IMR-90 (cell line): Measurements from ENCODE around the gene F11. TPM values are rescaled to one million over a fixed set of nuclear protein-coding genes. Genes with fewer than 3 reads are reported as not detected.

Source experiments
- ATAC-seq: fragments of 200-7000 bp; cut with Tn5 transposase; 2 replicates; pipeline ENCODE4 v1.9.1; 2020; ENCODE audit warnings: low read depth, mild to moderate bottlenecking, moderate library complexity
- BruUV-seq: library from RNA; stranded (reverse); fragments of 400-500 nt; replicated peaks from 2 replicates; lab custom pipeline; 2021; lab: Mats Ljungman, UMichigan
- CTCF ChIA-PET: fragments of 300-600 bp; formaldehyde crosslinking; extraction: SDS; loops from one replicate; lab custom pipeline; 2021; ENCODE audit warnings: antibody characterized with exemption; lab: Yijun Ruan, JAX
- POLR2A ChIA-PET: fragments of 300-600 bp; sonication (Branson Sonifier 250); formaldehyde crosslinking; loops from one replicate; lab custom pipeline; 2022; ENCODE audit warnings: antibody characterized with exemption; ENCODE audit not compliant: unreplicated experiment; lab: Charles Lee
- DNase-seq: peaks from one replicate; pipeline ENCODE4 v3.0.0; 2013
- H2AFZ ChIP-seq: replicated peaks from 2 replicates; pipeline ENCODE3; 2013; ENCODE audit warnings: low read length, mild to moderate bottlenecking; ENCODE audit not compliant: poor library complexity
- H2AK5ac ChIP-seq: 2 replicates; pipeline ENCODE4 v1.6.1; 2013; ENCODE audit warnings: low read depth, low read length, inconsistent platforms
- H2AK9ac ChIP-seq: replicated peaks from 2 replicates; pipeline ENCODE3; 2013; ENCODE audit warnings: mild to moderate bottlenecking, low read depth, low read length, moderate library complexity; ENCODE audit not compliant: poor library complexity
- H2BK120ac ChIP-seq: 2 replicates; pipeline ENCODE4 v1.6.1; 2013; ENCODE audit warnings: low read depth, low read length, inconsistent platforms
- H2BK15ac ChIP-seq: 3 replicates; pipeline ENCODE4 v1.6.1; 2013; ENCODE audit warnings: low read depth, low read length, inconsistent platforms
- H2BK20ac ChIP-seq: 2 replicates; pipeline ENCODE4 v1.6.1; 2013; ENCODE audit warnings: low read depth, mild to moderate bottlenecking, inconsistent platforms, low read length, moderate library complexity
- H2BK5ac ChIP-seq: 2 replicates; pipeline ENCODE4 v1.6.1; 2013; ENCODE audit warnings: mild to moderate bottlenecking, low read depth, low read length, inconsistent platforms; ENCODE audit not compliant: poor library complexity, severe bottlenecking
- H3K14ac ChIP-seq: replicated peaks from 2 replicates; pipeline ENCODE4 v1.6.1; 2013; ENCODE audit warnings: low read depth, low read length, inconsistent platforms
- H3K18ac ChIP-seq: 2 replicates; pipeline ENCODE4 v1.6.1; 2013; ENCODE audit warnings: low read depth, low read length, control low read depth
- H3K23ac ChIP-seq: 2 replicates; pipeline ENCODE4 v1.6.1; 2013; ENCODE audit warnings: low read depth, low read length, inconsistent platforms
- H3K27ac ChIP-seq: 2 replicates; pipeline ENCODE4 v1.5.1; 2013; ENCODE audit warnings: mild to moderate bottlenecking, control low read depth, low read length; ENCODE audit not compliant: insufficient read depth
- H3K27me3 ChIP-seq: 2 replicates; pipeline ENCODE4 v1.6.1; 2013; ENCODE audit warnings: low read length; ENCODE audit not compliant: control insufficient read depth, insufficient read depth
- H3K36me3 ChIP-seq: 2 replicates; pipeline ENCODE4 v1.6.1; 2013; ENCODE audit warnings: low read length, mixed read lengths; ENCODE audit not compliant: control insufficient read depth, insufficient read depth
- H3K4ac ChIP-seq: 2 replicates; pipeline ENCODE4 v1.6.1; 2013; ENCODE audit warnings: low read depth, low read length, inconsistent platforms
- H3K4me1 ChIP-seq: 2 replicates; pipeline ENCODE4 v1.6.1; 2013; ENCODE audit warnings: low read length, mixed read lengths; ENCODE audit not compliant: control insufficient read depth, insufficient read depth
- H3K4me2 ChIP-seq: 2 replicates; pipeline ENCODE4 v1.6.1; 2013; ENCODE audit warnings: low read depth, mild to moderate bottlenecking, control low read depth, low read length, moderate library complexity
- H3K4me3 ChIP-seq: 2 replicates; pipeline ENCODE4 v1.5.1; 2013; ENCODE audit warnings: low read depth, mild to moderate bottlenecking, control low read depth, low read length, moderate library complexity; ENCODE audit not compliant: insufficient read depth
- H3K56ac ChIP-seq: 2 replicates; pipeline ENCODE4 v1.6.1; 2013; ENCODE audit warnings: low read length, inconsistent platforms; ENCODE audit not compliant: insufficient read depth; ENCODE audit errors: extremely low read depth
- H3K79me1 ChIP-seq, 2 experiments: 2 replicates each; pipeline ENCODE4 v1.6.1; 2013; ENCODE audit warnings: low read length in 2 of 2, inconsistent platforms in 1 of 2, low read depth in 1 of 2
- H3K9ac ChIP-seq: 2 replicates; pipeline ENCODE4 v1.6.1; 2013; ENCODE audit warnings: low read depth, low read length, control low read depth
- H3K9me1 ChIP-seq: 2 replicates; pipeline ENCODE4 v1.6.1; 2013; ENCODE audit warnings: low read length, inconsistent platforms; ENCODE audit not compliant: insufficient read depth
- H3K9me3 ChIP-seq: 2 replicates; pipeline ENCODE4 v1.6.1; 2013; ENCODE audit warnings: low read length; ENCODE audit not compliant: control insufficient read depth, insufficient read depth
- H4K20me1 ChIP-seq: 2 replicates; pipeline ENCODE4 v1.6.1; 2013; ENCODE audit warnings: low read length, inconsistent platforms; ENCODE audit not compliant: insufficient read depth
- H4K5ac ChIP-seq: 2 replicates; pipeline ENCODE4 v1.6.1; 2013; ENCODE audit warnings: mild to moderate bottlenecking, low read depth, low read length, control low read depth
- H4K8ac ChIP-seq, 2 experiments: 2 replicates each; pipeline ENCODE4 v1.6.1; 2013; ENCODE audit warnings: low read depth in 2 of 2, low read length in 2 of 2, control low read depth in 1 of 2, inconsistent platforms in 1 of 2
- H4K91ac ChIP-seq: 2 replicates; pipeline ENCODE4 v1.6.1; 2013; ENCODE audit warnings: low read depth, low read length, inconsistent platforms; ENCODE audit not compliant: insufficient read depth
- CEBPB ChIP-seq: IDR thresholded peaks from 2 replicates; pipeline ENCODE4 v1.6.1; 2012; ENCODE audit warnings: low read depth, low read length, improper control_type of control experiment
- CHD1 ChIP-seq: IDR thresholded peaks from 2 replicates; pipeline ENCODE4 v1.6.1; 2012; ENCODE audit warnings: low read depth, low read length, improper control_type of control experiment
- CTCF ChIP-seq: conservative IDR thresholded peaks from 2 replicates; pipeline ENCODE4 v1.5.1; 2012; ENCODE audit warnings: mild to moderate bottlenecking, low read depth, low read length, improper control_type of control experiment
- ELK1 ChIP-seq: fragments of 150-350 bp; IDR thresholded peaks from 2 replicates; pipeline ENCODE4 v1.6.1; 2016; ENCODE audit warnings: low read depth, mild to moderate bottlenecking, low read length, moderate library complexity, borderline replicate concordance
- FOS ChIP-seq: fragments of 150-350 bp; IDR thresholded peaks from 2 replicates; pipeline ENCODE4 v1.6.1; 2016; ENCODE audit warnings: low read depth, low read length
- MAFK ChIP-seq: IDR thresholded peaks from 2 replicates; pipeline ENCODE4 v1.6.1; 2012; ENCODE audit warnings: low read depth, low read length, improper control_type of control experiment
- MAZ ChIP-seq: IDR thresholded peaks from 2 replicates; pipeline ENCODE4 v1.6.1; 2012; ENCODE audit warnings: low read depth, mild to moderate bottlenecking, low read length, improper control_type of control experiment, moderate library complexity, borderline replicate concordance
- MXI1 ChIP-seq: IDR thresholded peaks from 2 replicates; pipeline ENCODE4 v1.6.1; 2012; ENCODE audit warnings: low read depth, mild to moderate bottlenecking, low read length, moderate library complexity, borderline replicate concordance
- NFE2L2 ChIP-seq: fragments of 150-350 bp; IDR thresholded peaks from 2 replicates; pipeline ENCODE4 v1.6.1; 2016; ENCODE audit warnings: low read depth, mild to moderate bottlenecking, low read length
- RCOR1 ChIP-seq: IDR thresholded peaks from 2 replicates; pipeline ENCODE4 v1.6.1; 2012; ENCODE audit warnings: mild to moderate bottlenecking, low read length, improper control_type of control experiment; ENCODE audit not compliant: insufficient replicate concordance
- RFX5 ChIP-seq: IDR thresholded peaks from 2 replicates; pipeline ENCODE4 v1.8.0; 2012; ENCODE audit warnings: low read depth, mild to moderate bottlenecking, low read length, moderate library complexity
- SMC3 ChIP-seq: fragments of 150-350 bp; IDR thresholded peaks from 2 replicates; pipeline ENCODE4 v1.6.1; 2016; ENCODE audit warnings: low read depth, mild to moderate bottlenecking, antibody characterized with exemption, low read length, moderate library complexity
- USF2 ChIP-seq: fragments of 150-350 bp; IDR thresholded peaks from 2 replicates; pipeline ENCODE4 v1.6.1; 2017; ENCODE audit warnings: mild to moderate bottlenecking, antibody characterized with exemption, low read length, low read depth
- WGBS, 2 experiments: methylation state at CpG; one replicate each; pipeline versions ENCODE4 v1.1.5 to v1.1.7; 2013; ENCODE audit warnings: missing lambda C conversion rate in 2 of 2; ENCODE audit not compliant: insufficient read length in 1 of 2; ENCODE audit errors: extremely low coverage in 2 of 2; 5-methylcytosine and 5-hydroxymethylcytosine counted together
- dilution Hi-C: fragments of 300-500 bp; cut with HindIII; formaldehyde crosslinking; loops from one replicate; pipeline ENCODE4 v1.14.3; 2018; ENCODE audit warnings: low sequenced_read_pairs; ENCODE audit not compliant: unreplicated experiment
- in situ Hi-C: fragments of 300-500 bp; cut with MboI; formaldehyde crosslinking; loops from 3 replicates; pipeline ENCODE4 v1.14.3; 2019; ENCODE audit warnings: low sequenced_read_pairs, inconsistent platforms, mixed read lengths
- intact Hi-C: fragments of 100-400 bp; cut with micrococcal nuclease; formaldehyde crosslinking; loops from 2 replicates; pipeline ENCODE4 v1.10.0; 2022
- polyA plus RNA-seq, 3 experiments: library from polyadenylated mRNA; depleted of rRNA; stranded (reverse); fragments of >200 nt; gene quantifications; 2 replicates each; pipeline ENCODE4 v1.2.3, GENCODE V29; 2012; ENCODE audit warnings: low replicate concordance in 1 of 3
- total RNA-seq: library from RNA; depleted of rRNA; stranded (reverse); fragments of >200 nt; gene quantifications from 2 replicates; pipeline ENCODE4 v1.2.3, GENCODE V29; 2012

F11 gene
- total and polyA plus RNA-seq, 2 of the 4 experiments (the other 2 are of a cell fraction) = not detected

GRCh38 chr4:186241616-186242015, 24.4 kb upstream of the F11 start:
- H4K8ac ChIP-seq = no peak overlapping the region
- ChIA-PET POLR2A (no interaction called here), CTCF (no interaction called here)
- H3K9me1 ChIP-seq = no peaks in the 10 kb centered on the region
- H3K36me3 ChIP-seq = no peaks in the 10 kb centered on the region
- no peak overlapping the region for H3K4ac ChIP-seq
- H3K14ac ChIP-seq = no peak overlapping the region
- in situ Hi-C loops (no loop called here), intact Hi-C loops (no loop called here), dilution Hi-C loops (no loop called here)
- no peak overlapping the region for H3K4me2 ChIP-seq
- no CpG with 5 or more reads among the region's 4 CpGs for WGBS, 2 experiments
- H2BK20ac ChIP-seq = no peak overlapping the region
- H3K27me3 ChIP-seq = no peaks in the 10 kb centered on the region
- no peak overlapping the region for H3K23ac ChIP-seq
- no peak overlapping the region for H3K4me3 ChIP-seq
- ATAC-seq (no peak), DNase-seq (no peak)
- H4K5ac ChIP-seq = no peak overlapping the region
- H3K56ac ChIP-seq = no peak overlapping the region
- no peak overlapping the region for H3K27ac ChIP-seq
- H3K9me3 ChIP-seq = no peaks in the 10 kb centered on the region
- no peak overlapping the region for H2BK120ac ChIP-seq
- H2AK9ac ChIP-seq = no peak overlapping the region
- no peak overlapping the region for H2BK15ac ChIP-seq
- H3K4me1 ChIP-seq = no peaks in the 10 kb centered on the region
- no peaks in the 10 kb centered on the region for H4K20me1 ChIP-seq
- no peak overlapping the region for H4K91ac ChIP-seq
- no peak overlapping the region for H3K18ac ChIP-seq
- H2AFZ ChIP-seq = no peak overlapping the region
- no peak for TF ChIP-seq MAFK
- no peak for TF ChIP-seq CEBPB
- TF ChIP-seq NFE2L2 = no peak
- TF ChIP-seq RCOR1 = no peak
- TF ChIP-seq MAZ = no peak
- TF ChIP-seq SMC3 = no peak
- TF ChIP-seq CHD1 = no peak
- no peak for TF ChIP-seq FOS
- TF ChIP-seq CTCF = no peak
- TF ChIP-seq MXI1 = no peak
- no peak for TF ChIP-seq ELK1
- TF ChIP-seq RFX5 = no peak
- TF ChIP-seq USF2 = no peak
- H3K79me1 ChIP-seq = no peaks in the 10 kb centered on the region
- no peak overlapping the region for H2BK5ac ChIP-seq
- no TSS peak for BruUV-seq
- no peak overlapping the region for H2AK5ac ChIP-seq
- no peak overlapping the region for H3K9ac ChIP-seq
